PFSK-1 (cell line): ENCODE results near the gene IFI30.

Experiments used
- POLR2AphosphoS5 ChIP-seq: IDR thresholded peaks from 2 replicates; pipeline ENCODE4 v1.6.1; 2012; ENCODE audit warnings: low read depth, mild to moderate bottlenecking, control low read depth, low read length, moderate library complexity
- REST ChIP-seq, 2 experiments: IDR thresholded peaks; 2 replicates each; pipeline versions ENCODE4 v1.6.1 to v1.8.0; 2011 to 2012; ENCODE audit warnings: low read depth in 2 of 2, low read length in 2 of 2, control low read depth in 1 of 2, inconsistent platforms in 1 of 2, mild to moderate bottlenecking in 1 of 2, moderate library complexity in 1 of 2; ENCODE audit not compliant: insufficient read depth in 1 of 2

- no peak for TF ChIP-seq POLR2AphosphoS5
- TF ChIP-seq REST (IDR thresholded peaks at IDR 0.05; ENCODE audit: insufficient read depth in 1 of 2, low read depth in 2 of 2, low read length in 2 of 2), result no peak
Observed at GRCh38 chr19:18157465-18158063, 16.0 kb upstream of the IFI30 start.
